Transverse colon (tissue), 4 donors: ENCODE data around the gene CCDC142. TPM values are rescaled to one million over a fixed set of nuclear protein-coding genes. Genes with fewer than 3 reads are reported as not detected.
A peak's percentile ranks its signal among the peaks of the same experiment; 100 is the strongest.

Experiments
- DNase-seq: peaks from one replicate; pipeline ENCODE4 v3.0.0-alpha.2; 2019
- H3K27ac ChIP-seq, 4 donors: fragments of 200-600 bp; sonication (generic); 2 replicates each; pipeline ENCODE4 v1.5.1; 2016 to 2018; ENCODE audit warnings: inconsistent platforms in 4 of 4
- H3K27me3 ChIP-seq: fragments of 200-600 bp; sonication (generic); 2 replicates; pipeline ENCODE4 v1.5.1; 2017; ENCODE audit warnings: inconsistent platforms
- H3K36me3 ChIP-seq, 4 donors: fragments of 200-600 bp; sonication (generic); 2 replicates each; pipeline ENCODE4 v1.5.1; 2017 to 2019; ENCODE audit warnings: inconsistent platforms in 4 of 4
- H3K4me1 ChIP-seq, 4 donors: fragments of 200-600 bp; sonication (generic); 2 replicates each; pipeline ENCODE4 v1.5.1; 2017 to 2020; ENCODE audit warnings: inconsistent platforms in 4 of 4
- H3K4me3 ChIP-seq, 4 donors: fragments of 200-600 bp; sonication (generic); 1 replicate in 1 of 4; 2 replicates in 3 of 4; pipeline versions ENCODE4 v1.5.1 to v1.6.1; 2017 to 2019; ENCODE audit warnings: inconsistent platforms in 4 of 4
- H3K9me3 ChIP-seq, 2 donors: fragments of 200-600 bp; sonication (generic); 2 replicates each; pipeline ENCODE4 v1.5.1; 2017 to 2019; ENCODE audit warnings: inconsistent platforms in 2 of 2
- CTCF ChIP-seq, 5 experiments: fragments of 200-600 bp in 3 of 5; fragments of 450-650 bp in 2 of 5; sonication (generic) in 3 of 5; IDR thresholded peaks; 1 replicate in 2 of 5; 2 replicates in 3 of 5; pipeline ENCODE4 v1.5.1; 2016 to 2017; ENCODE audit warnings: antibody characterized with exemption in 5 of 5, inconsistent platforms in 3 of 5, mild to moderate bottlenecking in 2 of 5, moderate library complexity in 1 of 5
- EP300 ChIP-seq: sonication (generic); formaldehyde crosslinking; IDR thresholded peaks from one replicate; pipeline ENCODE4 v1.6.1; 2017; ENCODE audit warnings: antibody characterized with exemption, low read depth
- POLR2A ChIP-seq: fragments of 450-650 bp; IDR thresholded peaks from one replicate; pipeline ENCODE4 v1.6.1; 2016; ENCODE audit warnings: antibody characterized with exemption, mild to moderate bottlenecking, moderate library complexity
- POLR2AphosphoS5 ChIP-seq, 3 donors: sonication (generic); formaldehyde crosslinking; IDR thresholded peaks; one replicate each; pipeline ENCODE4 v1.6.1; 2016; ENCODE audit warnings: antibody characterized with exemption in 3 of 3
- WGBS, 2 donors: methylation state at CpG; one replicate each; pipeline ENCODE4 v1.1.5; 2018; ENCODE audit warnings: low coverage in 1 of 2; 5-methylcytosine and 5-hydroxymethylcytosine counted together
- in situ Hi-C, 4 donors: fragments of 200-750 bp; cut with MboI; loops; one replicate each; pipeline versions ENCODE4 v1.15.0 to v1.15.1; 2017; ENCODE audit warnings: low sequenced_read_pairs in 3 of 4, low pct_ligation_motif_present in 1 of 4, low pct_unique_long_range_greater_than_20kb in 1 of 4
- intact Hi-C: fragments of 100-400 bp; cut with DNase I; formaldehyde crosslinking; loops from one replicate; pipeline ENCODE4 v1.15.1; 2023; ENCODE audit warnings: low total_unique reads
- total RNA-seq, 4 donors: library from RNA; depleted of rRNA; stranded (reverse); fragments of >200 nt; gene quantifications; one replicate each; pipeline ENCODE4 v1.1.0, GENCODE V29; 2016

Gene CCDC142
- 10 to 100 TPM; 49.7 to 93.1 (median 71.6) TPM for total RNA-seq

- intact Hi-C loops (loop anchor here (2.0 to 5.0 kb wide), 2 partner anchors 48 to 104 kb away; no protein-coding TSS in a partner anchor), in situ Hi-C loops (loop anchor here in 3 of 4 donors (10.0 to 25.0 kb wide), 2 partner anchors 102 to 104 kb away; no protein-coding TSS in a partner anchor)
- H3K36me3 ChIP-seq, result peaks cover 0 to 11% (median 4%) of the 10 kb centered on the region in 4 donors
Measured at GRCh38 chr2:74482801-74483674, at the start of gene CCDC142, which contains the start of gene TTC31. TSS of gene CCDC142 (minus strand) at chr2:74482998. CDS start at chr2:74482837, 161 bp downstream. TSS of gene TTC31 (plus strand) at chr2:74483081. CDS start at chr2:74483096, 15 bp downstream.

GRCh38 chr2:74532222-74532621, 49.4 kb upstream of the CCDC142 start:
- H3K27ac ChIP-seq, result no peak overlapping the region
- peaks cover 0 to 12% (median 2%) of the 10 kb centered on the region in 4 donors for H3K36me3 ChIP-seq
- intact Hi-C loops, result no loop called here
- H3K4me3 ChIP-seq, result no peak overlapping the region
- H3K27me3 ChIP-seq, result no peaks in the 10 kb centered on the region
- H3K9me3 ChIP-seq, result no peaks in the 10 kb centered on the region
- in situ Hi-C loops, result no loop called here
- DNase-seq, result no peak
- peaks cover 14 to 28% (median 19%) of the 10 kb centered on the region in 4 donors for H3K4me1 ChIP-seq
- TF ChIP-seq EP300 (no peak), CTCF (IDR thresholded peaks at IDR 0.05) (peak in 4 of 5 experiments; percentile 13 to 35 (median 20)), POLR2A (no peak)

More at GRCh38 chr2:74482801-74483674, at the start of gene CCDC142, which contains the start of gene TTC31:
- peak; percentile 97 for DNase-seq
- Histone ChIP-seq H3K27me3 (no peaks in the 10 kb centered on the region), H3K27ac (peak within 1 kb of the TSS; percentile 88 to 97 (median 94)), H3K4me3 (peak within 1 kb of the TSS; percentile 72 to 88 (median 82)), H3K4me1 (peaks cover 15 to 29% (median 23%) of the 10 kb centered on the region in 4 donors), H3K9me3 (no peaks in the 10 kb centered on the region)
- 0% methylated on average over 1 to 19 of the region's 50 CpGs for WGBS, 2 donors
- TF ChIP-seq POLR2AphosphoS5 (IDR thresholded peaks at IDR 0.05) (peak; percentile 61 to 81 (median 66)), EP300 (no peak), CTCF (IDR thresholded peaks at IDR 0.05) (peak; percentile 82 to 94 (median 88)), POLR2A (peak; percentile 79)

GRCh38 chr2:74531666-74532065, 48.9 kb upstream of the CCDC142 start:
- intact Hi-C loops, result loop anchor here (2.0 kb wide), 1 partner anchor 49 kb away; the partner anchor contains the start of genes CCDC142 and TTC31
- no peaks in the 10 kb centered on the region for H3K27me3 ChIP-seq
- WGBS, 2 donors, result 75 to 100% methylated on average over 1 to 7 of the region's 7 CpGs
- no peak for DNase-seq
- H3K27ac ChIP-seq, result no peak overlapping the region
- TF ChIP-seq EP300 (no peak), POLR2A (no peak), POLR2AphosphoS5 (IDR thresholded peaks at IDR 0.05) (no peak), CTCF (IDR thresholded peaks at IDR 0.05) (no peak)
- in situ Hi-C loops, result no loop called here
- peaks cover 14 to 28% (median 19%) of the 10 kb centered on the region in 4 donors for H3K4me1 ChIP-seq
- H3K36me3 ChIP-seq, result peaks cover 0 to 18% (median 5%) of the 10 kb centered on the region in 4 donors
- no peaks in the 10 kb centered on the region for H3K9me3 ChIP-seq
- H3K4me3 ChIP-seq, result no peak overlapping the region
